ENCODE measurements around the gene SLC3A2. TPM values are rescaled to one million over a fixed set of nuclear protein-coding genes. Genes with fewer than 3 reads are reported as not detected.
A peak's percentile ranks its signal among the peaks of the same experiment; 100 is the strongest.

The SLC3A2 gene
- total and polyA plus RNA-seq, 11 donors: 26.6 to 103 (median 59.1) TPM

GRCh38 chr11:62881579-62882430 lies 1.1 kb downstream of the SLC3A2 start:
- H3K36me3 ChIP-seq: peaks cover 0 to 47% (median 44%) of the 10 kb centered on the region in 9 donors
- ATAC-seq (peak; percentile 68 to 84 (median 81)), DNase-seq (peak; percentile 92 to 96 (median 94))
- WGBS, 4 donors: 5 to 6% (median 5%) methylated on average over 19 to 21 of the region's 21 CpGs
- peaks cover 13 to 60% (median 40%) of the 10 kb centered on the region in 12 donors for H3K4me1 ChIP-seq
- TF ChIP-seq CTCF (IDR thresholded peaks at IDR 0.05) (peak in 2 of 12 donors; percentile 2 to 17), POLR2A (IDR thresholded peaks at IDR 0.05) (no peak)
- H3K9me3 ChIP-seq: no peaks in the 10 kb centered on the region
- intact Hi-C loops (cut with DNase I): loop anchor here in 2 of 10 donors (2.0 to 5.0 kb wide), 2 partner anchors 41 to 95 kb away; partner anchors contain the start of gene TMEM179B (in 1 of the 2)
- H3K4me3 ChIP-seq: peak overlapping the region; percentile 80 to 100 (median 96)
- no peaks in the 10 kb centered on the region for H3K27me3 ChIP-seq
- peak overlapping the region; percentile 93 to 100 (median 99) for H3K27ac ChIP-seq

DNA sequence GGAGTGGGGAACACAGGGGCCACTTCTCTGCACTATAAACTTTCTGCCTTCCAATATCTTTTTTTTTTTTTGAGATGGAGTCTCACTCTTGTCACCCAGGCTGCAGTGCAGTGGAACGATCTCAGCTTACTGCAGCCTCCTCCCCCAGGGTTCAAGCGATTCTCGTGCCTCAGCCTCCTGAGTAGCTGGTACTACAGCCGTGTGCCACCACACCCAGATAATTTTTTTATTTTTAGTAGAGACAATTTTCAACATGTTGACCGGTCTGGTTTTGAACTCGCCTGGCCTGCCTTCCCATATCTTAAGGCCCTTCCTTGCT lies 1.7 kb downstream of the SLC3A2 start:
- DNase-seq: no peak
- ATAC-seq: no peak
- intact Hi-C loops (cut with DNase I): loop anchor here in 1 of 10 donors (5.0 kb wide), 1 partner anchor 95 kb away; the partner anchor contains the start of gene TMEM179B
- Histone ChIP-seq H3K4me1 (peaks cover 13 to 60% (median 40%) of the 10 kb centered on the region in 12 donors), H3K36me3 (peaks cover 0 to 53% (median 50%) of the 10 kb centered on the region in 9 donors), H3K27ac (peak overlapping the region in 9 of 12 donors; percentile 95 to 100 (median 99)), H3K27me3 (no peaks in the 10 kb centered on the region), H3K9me3 (no peaks in the 10 kb centered on the region), H3K4me3 (peak overlapping the region; percentile 80 to 100 (median 96))
- 25 to 38% (median 34%) methylated on average over 6 of the region's 6 CpGs for WGBS, 4 donors
- TF ChIP-seq POLR2A (IDR thresholded peaks at IDR 0.05) (no peak), CTCF (IDR thresholded peaks at IDR 0.05) (no peak)

- TF ChIP-seq POLR2A (IDR thresholded peaks at IDR 0.05) (no peak), CTCF (IDR thresholded peaks at IDR 0.05) (no peak)
- no peak for DNase-seq
- whole genome bisulfite sequencing, 4 donors: 66 to 77% (median 70%) methylated on average over 5 of the region's 5 CpGs
- Histone ChIP-seq H3K4me1 (peaks cover 13 to 60% (median 40%) of the 10 kb centered on the region in 12 donors), H3K27me3 (no peaks in the 10 kb centered on the region), H3K9me3 (no peaks in the 10 kb centered on the region), H3K27ac (peak overlapping the region in 9 of 12 donors; percentile 31 to 100 (median 99)), H3K4me3 (peak overlapping the region in 10 of 12 donors; percentile 80 to 100 (median 98)), H3K36me3 (peaks cover 0 to 58% (median 55%) of the 10 kb centered on the region in 9 donors)
- no peak for ATAC-seq
- intact Hi-C loops (cut with DNase I): loop anchor here in 1 of 10 donors (5.0 kb wide), 1 partner anchor 96 kb away; the partner anchor contains the start of gene TMEM179B
Measured at GRCh38 chr11:62882788-62883501, 2.2 kb downstream of the SLC3A2 start.
